ENCODE results near the gene ACP6. TPM values are rescaled to one million over a fixed set of nuclear protein-coding genes. Genes with fewer than 3 reads are reported as not detected.

ACP6 gene
- total RNA-seq, 3 donors from 2014 or later (not counting 1 experiment from before 2014, with no cell fraction given): 7.7 to 9.4 (median 7.8) TPM

GRCh38 chr1:147597010-147597409 lies 73.3 kb downstream of the ACP6 start:
- Mint-ChIP-seq H3K27ac (no peak overlapping the region), H3K9me3 (no peaks in the 10 kb centered on the region), H3K4me3 (no peak overlapping the region), H3K27me3 (ENCODE audit: low read depth in 2 of 2) (peaks cover 0 to 2% of the 10 kb centered on the region in 2 donors), H3K36me3 (no peaks in the 10 kb centered on the region), H3K4me1 (peaks cover 22 to 24% of the 10 kb centered on the region in 2 donors)
- H3K4me1 ChIP-seq (ENCODE audit: control insufficient read depth, insufficient read depth, low read length): peaks cover 18% of the 10 kb centered on the region
- H3K27me3 ChIP-seq (ENCODE audit: control insufficient read depth, insufficient read depth, low read length): peaks cover 18% of the 10 kb centered on the region
- H3K27ac ChIP-seq (ENCODE audit: low read length): no peak overlapping the region
- H3K4me3 ChIP-seq (ENCODE audit: low read length): no peak overlapping the region
- WGBS (ENCODE audit: insufficient coverage): no CpG with 5 or more reads among the region's 1 CpG
- DNase-seq (no peak), ATAC-seq (no peak)
- no peaks in the 10 kb centered on the region for H3K9me3 ChIP-seq (ENCODE audit: control insufficient read depth, insufficient read depth, low read length)
- H3K36me3 ChIP-seq (ENCODE audit: control insufficient read depth, insufficient read depth, low read length): no peaks in the 10 kb centered on the region
- intact Hi-C loops (cut with micrococcal nuclease): no loop called here
- TF ChIP-seq, protein P1, sequence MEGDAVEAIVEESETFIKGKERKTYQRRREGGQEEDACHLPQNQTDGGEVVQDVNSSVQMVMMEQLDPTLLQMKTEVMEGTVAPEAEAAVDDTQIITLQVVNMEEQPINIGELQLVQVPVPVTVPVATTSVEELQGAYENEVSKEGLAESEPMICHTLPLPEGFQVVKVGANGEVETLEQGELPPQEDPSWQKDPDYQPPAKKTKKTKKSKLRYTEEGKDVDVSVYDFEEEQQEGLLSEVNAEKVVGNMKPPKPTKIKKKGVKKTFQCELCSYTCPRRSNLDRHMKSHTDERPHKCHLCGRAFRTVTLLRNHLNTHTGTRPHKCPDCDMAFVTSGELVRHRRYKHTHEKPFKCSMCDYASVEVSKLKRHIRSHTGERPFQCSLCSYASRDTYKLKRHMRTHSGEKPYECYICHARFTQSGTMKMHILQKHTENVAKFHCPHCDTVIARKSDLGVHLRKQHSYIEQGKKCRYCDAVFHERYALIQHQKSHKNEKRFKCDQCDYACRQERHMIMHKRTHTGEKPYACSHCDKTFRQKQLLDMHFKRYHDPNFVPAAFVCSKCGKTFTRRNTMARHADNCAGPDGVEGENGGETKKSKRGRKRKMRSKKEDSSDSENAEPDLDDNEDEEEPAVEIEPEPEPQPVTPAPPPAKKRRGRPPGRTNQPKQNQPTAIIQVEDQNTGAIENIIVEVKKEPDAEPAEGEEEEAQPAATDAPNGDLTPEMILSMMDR (IDR thresholded peaks at IDR 0.05): no peak

Other genes starting within 250 kb of the ACP6 start
- gene BCL9, start 129.0 kb downstream of the ACP6 start, total RNA-seq: 10 to 100 TPM; 11.0 to 21.1 (median 13.5) TPM
- not detected for gene GJA5, start 90.1 kb upstream of the ACP6 start, total RNA-seq
- not detected for gene GJA8, start 232.3 kb upstream of the ACP6 start, total RNA-seq